Measurements from ENCODE around the gene TOGARAM2. TPM values are rescaled to one million over a fixed set of nuclear protein-coding genes. Genes with fewer than 3 reads are reported as not detected.

The TOGARAM2 gene
- total RNA-seq, 2 experiments from 2014 or later: 1.9 to 2.0 TPM

DNA sequence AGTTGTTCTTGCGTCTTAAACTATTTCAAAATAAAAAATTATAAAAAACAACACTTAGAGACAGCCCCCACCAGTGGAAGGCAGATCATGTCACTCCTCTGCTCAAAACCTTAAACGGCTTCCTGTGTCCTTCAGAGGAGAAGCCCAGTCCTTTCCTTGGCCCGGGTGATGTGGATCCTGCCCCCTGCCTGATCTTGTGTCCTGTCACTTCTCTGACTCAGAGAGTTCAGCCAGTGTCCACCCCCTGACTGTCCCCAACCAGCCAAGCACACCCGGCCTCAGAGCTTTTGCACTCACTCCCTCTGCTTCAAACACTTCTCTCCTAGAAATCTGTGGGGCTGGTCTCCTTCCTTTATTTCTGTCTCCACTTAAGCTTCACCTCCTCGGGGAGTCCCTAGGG lies 35.4 kb downstream of the TOGARAM2 start:
- Mint-ChIP-seq H3K4me3 (no peak overlapping the region), H3K27me3 (no peaks in the 10 kb centered on the region), H3K9me3 (no peaks in the 10 kb centered on the region), H3K36me3 (peaks cover 1% of the 10 kb centered on the region), H3K27ac (peak overlapping the region; percentile 10), H3K4me1 (peaks cover 55% of the 10 kb centered on the region)
- DNase-seq: no peak

DNA sequence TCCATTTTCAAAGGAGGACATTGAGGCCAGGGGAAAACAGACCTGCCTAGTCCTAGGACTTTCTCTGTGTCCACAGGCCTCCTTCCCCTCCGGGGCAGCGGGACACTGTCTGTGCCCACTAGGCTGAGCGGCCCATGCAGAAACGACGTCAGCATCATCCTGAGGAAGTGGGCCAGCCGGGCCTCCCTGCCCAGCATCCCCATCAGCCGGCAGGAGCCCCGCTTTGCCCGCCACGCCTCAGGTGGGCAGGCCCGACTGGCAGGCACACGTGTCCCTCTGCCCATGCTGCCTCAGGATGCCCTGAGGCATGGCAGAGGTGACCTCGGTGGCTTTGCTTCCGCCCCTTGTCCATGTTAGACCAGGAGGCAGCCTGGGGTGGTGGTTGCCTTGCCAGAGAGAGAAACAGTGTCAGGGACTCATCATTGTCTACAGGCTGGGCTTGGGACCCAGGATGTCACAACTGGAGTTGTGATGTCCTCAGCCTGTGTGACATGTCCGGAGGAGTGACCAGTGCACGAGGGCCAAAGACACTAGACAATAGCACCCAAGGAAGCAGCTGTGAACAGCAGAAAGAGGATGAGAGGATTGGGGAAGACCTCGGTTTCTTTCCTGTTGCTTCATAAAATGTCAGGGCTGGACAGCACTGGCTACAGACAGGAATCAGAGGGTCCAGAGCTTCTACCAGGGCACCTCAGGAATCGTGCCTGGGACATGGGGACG lies 36.8 kb downstream of the TOGARAM2 start:
- DNase-seq: no peak

DNA sequence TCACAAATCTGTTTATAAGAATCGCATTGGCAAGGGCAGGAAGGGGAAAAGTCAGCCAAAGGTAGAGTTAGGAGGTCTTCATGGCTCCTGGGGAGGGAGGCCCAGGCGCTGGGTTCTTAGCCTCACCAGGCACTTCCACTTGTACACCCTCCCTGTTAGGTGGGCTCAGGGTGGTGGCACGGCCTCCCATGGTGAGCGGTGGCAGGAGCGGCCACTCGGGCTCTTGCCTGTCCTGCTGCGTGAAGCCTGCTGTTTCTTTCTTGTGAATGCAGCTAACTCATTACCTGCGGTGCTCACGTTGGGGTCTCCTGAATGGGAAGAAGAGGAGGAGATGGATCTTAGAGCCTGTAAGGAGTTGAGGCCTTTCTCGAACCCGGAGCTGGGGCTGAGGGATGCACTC lies 40.8 kb downstream of the TOGARAM2 start:
- Mint-ChIP-seq H3K36me3 (no peaks in the 10 kb centered on the region), H3K27me3 (no peaks in the 10 kb centered on the region), H3K4me1 (peaks cover 4% of the 10 kb centered on the region), H3K27ac (no peak overlapping the region), H3K4me3 (no peak overlapping the region), H3K9me3 (no peaks in the 10 kb centered on the region)
- DNase-seq: no peak

More for the DNA sequence above, 36.8 kb downstream of the TOGARAM2 start:
- Mint-ChIP-seq H3K9me3 (no peaks in the 10 kb centered on the region), H3K27ac (no peak overlapping the region), H3K4me1 (peaks cover 41% of the 10 kb centered on the region), H3K36me3 (peaks cover 1% of the 10 kb centered on the region), H3K27me3 (no peaks in the 10 kb centered on the region), H3K4me3 (no peak overlapping the region)

DNA sequence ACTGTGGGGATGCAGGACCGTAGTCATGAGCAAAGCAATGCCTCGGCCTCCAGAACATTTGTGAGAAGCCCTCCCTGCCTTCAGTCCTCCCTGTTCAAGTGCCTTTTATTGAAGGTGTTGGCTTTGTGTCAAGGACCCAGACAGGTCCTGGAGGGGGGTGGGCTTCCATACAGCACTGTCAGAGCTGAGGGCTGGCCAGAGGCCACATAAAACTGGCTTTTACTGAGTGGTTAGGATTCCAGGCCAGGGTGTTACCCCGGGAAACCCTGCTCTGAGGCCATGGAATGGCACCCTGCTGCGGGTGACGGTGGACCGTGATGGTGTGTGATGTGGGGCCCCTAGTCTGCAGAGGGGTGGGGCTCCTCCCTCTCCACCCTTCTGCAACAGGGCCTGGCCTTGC lies 41.6 kb downstream of the TOGARAM2 start:
- peaks cover 2% of the 10 kb centered on the region for H3K4me1 Mint-ChIP-seq
- H3K36me3 Mint-ChIP-seq: no peaks in the 10 kb centered on the region
- DNase-seq: no peak
- H3K27ac Mint-ChIP-seq: no peak overlapping the region
- no peaks in the 10 kb centered on the region for H3K27me3 Mint-ChIP-seq
- no peak overlapping the region for H3K4me3 Mint-ChIP-seq
- H3K9me3 Mint-ChIP-seq: no peaks in the 10 kb centered on the region

DNA sequence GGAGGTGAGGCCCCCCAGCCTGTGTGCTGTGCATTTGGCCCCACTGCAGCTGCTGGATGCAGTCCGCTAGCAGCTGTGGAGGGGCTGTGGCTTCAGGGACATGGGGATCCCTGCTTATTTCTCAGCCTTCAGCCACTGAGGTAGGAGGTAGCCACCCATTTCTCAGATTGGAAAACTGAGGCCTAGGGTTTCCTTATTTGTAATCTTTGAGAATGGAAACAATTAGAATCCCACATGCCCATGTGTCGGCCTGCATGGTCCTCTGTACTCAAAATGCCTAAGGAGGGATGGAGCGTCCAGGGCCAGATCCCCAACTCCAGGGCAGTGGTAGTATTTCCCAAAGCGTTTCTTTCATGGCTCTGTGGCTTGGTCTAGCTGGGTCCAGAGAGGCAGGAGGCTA lies 42.1 kb downstream of the TOGARAM2 start:
- DNase-seq: no peak
- no peak overlapping the region for H3K27ac Mint-ChIP-seq
- no peaks in the 10 kb centered on the region for H3K36me3 Mint-ChIP-seq

DNA sequence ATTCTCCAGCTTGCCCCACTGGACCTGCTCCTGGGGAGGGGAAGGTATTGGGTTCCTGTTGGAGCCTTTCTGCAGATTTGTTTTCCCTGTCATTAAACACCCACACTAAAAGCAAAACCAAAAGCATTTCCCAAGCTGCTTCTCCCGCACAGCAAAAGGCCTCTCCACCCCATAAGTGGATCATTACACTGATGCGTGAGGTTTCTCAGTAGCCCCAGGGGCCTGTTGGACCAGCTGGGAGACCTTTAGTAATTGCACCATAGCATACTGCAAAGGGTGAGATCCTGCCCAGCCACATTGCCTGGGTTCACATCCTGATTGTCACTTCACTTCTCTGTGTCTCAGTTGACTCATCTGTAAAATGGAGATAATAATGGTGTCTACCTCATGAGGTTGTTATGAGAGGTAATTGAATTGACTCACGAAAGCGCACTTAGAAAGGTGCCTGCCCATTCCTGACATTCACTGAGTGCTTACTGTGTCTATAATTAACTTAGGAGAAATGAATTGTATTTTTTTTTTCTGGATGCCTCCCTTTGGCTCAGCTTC lies 43.9 kb downstream of the TOGARAM2 start:
- Mint-ChIP-seq H3K27ac (no peak overlapping the region), H3K36me3 (no peaks in the 10 kb centered on the region)

More for the DNA sequence above, 42.1 kb downstream of the TOGARAM2 start:
- Mint-ChIP-seq H3K9me3 (no peaks in the 10 kb centered on the region), H3K27me3 (no peaks in the 10 kb centered on the region), H3K4me1 (no peaks in the 10 kb centered on the region), H3K4me3 (no peak overlapping the region)

DNA sequence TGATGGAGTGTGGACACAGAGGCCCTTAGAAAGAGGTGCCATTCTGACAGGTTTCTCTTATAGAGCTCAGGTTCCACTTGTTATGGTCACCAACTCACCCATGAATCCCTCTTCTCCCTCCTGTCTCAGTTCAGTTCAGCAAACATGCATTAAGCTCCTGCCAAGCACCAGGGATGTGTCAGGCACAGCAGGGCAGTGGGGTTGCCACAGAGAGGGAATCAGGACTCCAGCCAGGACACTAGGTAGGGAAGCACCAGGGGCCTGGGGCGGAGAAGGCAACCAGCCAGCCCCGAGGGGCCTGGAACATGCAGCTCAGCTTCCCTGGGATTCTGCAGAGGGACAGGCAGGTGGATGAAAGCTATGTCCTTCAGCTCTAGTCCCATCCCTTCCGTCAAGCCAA lies 44.6 kb downstream of the TOGARAM2 start:
- no peak for DNase-seq
- H3K4me1 Mint-ChIP-seq: no peaks in the 10 kb centered on the region
- H3K27me3 Mint-ChIP-seq: no peaks in the 10 kb centered on the region

More for the DNA sequence above, 43.9 kb downstream of the TOGARAM2 start:
- H3K4me1 Mint-ChIP-seq: no peaks in the 10 kb centered on the region
- H3K4me3 Mint-ChIP-seq: no peak overlapping the region
- DNase-seq: no peak
- H3K9me3 Mint-ChIP-seq: no peaks in the 10 kb centered on the region
- H3K27me3 Mint-ChIP-seq: no peaks in the 10 kb centered on the region

DNA sequence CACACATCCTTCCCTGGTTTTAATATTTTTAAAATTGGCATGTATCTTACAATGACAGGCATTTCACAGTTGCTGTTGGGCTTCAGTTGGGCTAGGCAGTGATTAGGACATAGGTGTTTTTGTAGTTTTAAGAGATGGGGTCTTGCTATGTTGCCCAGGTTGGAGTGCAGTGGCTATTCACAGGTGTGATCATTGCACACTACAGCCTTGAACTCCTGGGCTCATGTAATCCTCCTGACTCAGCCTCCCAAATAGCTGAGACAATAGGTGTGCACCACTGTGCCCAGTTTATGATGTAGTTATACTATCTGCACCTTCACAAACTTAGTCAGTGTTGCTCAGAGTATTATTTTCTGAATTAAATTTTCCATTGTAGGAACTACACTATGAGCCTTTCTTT lies 49.9 kb downstream of the TOGARAM2 start:
- H3K36me3 Mint-ChIP-seq: no peaks in the 10 kb centered on the region
- no peaks in the 10 kb centered on the region for H3K9me3 Mint-ChIP-seq

More for the DNA sequence above, 44.6 kb downstream of the TOGARAM2 start:
- Mint-ChIP-seq H3K36me3 (no peaks in the 10 kb centered on the region), H3K4me3 (no peak overlapping the region), H3K9me3 (no peaks in the 10 kb centered on the region), H3K27ac (no peak overlapping the region)

DNA sequence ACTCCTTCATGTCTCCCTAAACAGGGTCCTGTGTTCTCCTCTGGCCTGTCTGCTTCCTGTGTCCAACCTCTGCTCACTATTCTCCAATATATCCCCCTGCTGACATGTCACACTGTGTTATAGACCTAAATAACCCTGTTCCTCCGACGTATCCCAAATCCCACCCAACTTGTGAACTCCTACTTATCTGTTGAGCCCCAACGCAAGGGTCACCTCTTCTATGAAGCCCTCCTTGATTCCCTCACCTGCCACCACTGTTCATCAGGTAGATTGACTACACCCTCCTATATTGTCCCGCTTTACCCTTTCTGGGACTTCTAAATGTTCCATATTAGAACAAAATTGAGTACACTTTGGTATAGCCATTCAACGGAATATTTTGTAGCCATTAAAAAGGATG lies 51.1 kb downstream of the TOGARAM2 start:
- DNase-seq: no peak
- Mint-ChIP-seq H3K27ac (no peak overlapping the region), H3K36me3 (no peaks in the 10 kb centered on the region), H3K27me3 (no peaks in the 10 kb centered on the region), H3K4me1 (peaks cover 2% of the 10 kb centered on the region), H3K4me3 (no peak overlapping the region), H3K9me3 (no peaks in the 10 kb centered on the region)

More for the DNA sequence above, 49.9 kb downstream of the TOGARAM2 start:
- H3K4me1 Mint-ChIP-seq: peaks cover 2% of the 10 kb centered on the region
- no peak overlapping the region for H3K4me3 Mint-ChIP-seq
- DNase-seq: no peak
- H3K27me3 Mint-ChIP-seq: no peaks in the 10 kb centered on the region
- H3K27ac Mint-ChIP-seq: no peak overlapping the region

DNA sequence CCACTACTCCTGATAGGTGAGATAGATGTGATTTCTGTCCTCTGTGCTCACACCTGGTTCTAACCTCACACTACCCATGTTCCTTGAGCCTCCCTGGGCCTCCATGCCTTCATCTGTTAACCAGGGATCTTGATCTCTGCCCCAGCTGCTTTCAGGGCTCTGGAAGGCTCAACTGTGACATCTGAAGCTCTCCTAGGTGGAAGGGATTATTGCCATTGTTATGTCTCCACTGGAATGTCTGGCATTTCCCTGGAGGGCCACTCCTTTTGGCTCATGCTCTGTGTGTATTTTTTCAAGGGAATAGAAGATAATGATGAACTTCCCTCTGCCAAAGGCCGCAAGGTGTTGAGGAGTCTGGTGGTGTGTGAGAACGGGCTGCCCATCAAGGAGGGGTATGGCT lies 52.1 kb downstream of the TOGARAM2 start:
- Mint-ChIP-seq H3K9me3 (no peaks in the 10 kb centered on the region), H3K27me3 (no peaks in the 10 kb centered on the region), H3K4me3 (no peak overlapping the region), H3K4me1 (peaks cover 2% of the 10 kb centered on the region), H3K36me3 (no peaks in the 10 kb centered on the region), H3K27ac (no peak overlapping the region)
- no peak for DNase-seq

DNA sequence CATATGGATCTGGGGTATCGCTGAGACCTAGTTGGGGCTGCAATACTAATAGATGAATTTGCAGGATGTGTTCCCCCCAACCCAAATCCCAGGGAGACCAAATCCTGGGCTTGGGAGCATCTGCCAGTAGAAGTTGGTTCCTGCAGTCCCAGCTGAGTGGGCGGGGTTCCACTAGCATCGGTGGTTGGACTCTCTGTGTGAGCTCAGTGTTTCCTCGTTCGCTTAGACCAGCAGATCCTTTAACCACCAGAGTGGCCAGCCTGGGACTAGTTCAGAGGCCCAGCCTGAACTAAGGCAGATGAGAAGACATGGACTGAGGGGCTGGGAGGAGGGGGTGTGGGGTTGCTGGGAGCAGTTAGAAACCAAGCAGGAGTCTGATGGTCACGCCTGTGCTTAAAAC lies 52.6 kb downstream of the TOGARAM2 start:
- Mint-ChIP-seq H3K4me3 (no peak overlapping the region), H3K36me3 (no peaks in the 10 kb centered on the region), H3K27me3 (no peaks in the 10 kb centered on the region), H3K27ac (no peak overlapping the region), H3K9me3 (no peaks in the 10 kb centered on the region), H3K4me1 (peaks cover 2% of the 10 kb centered on the region)
- DNase-seq: no peak

DNA sequence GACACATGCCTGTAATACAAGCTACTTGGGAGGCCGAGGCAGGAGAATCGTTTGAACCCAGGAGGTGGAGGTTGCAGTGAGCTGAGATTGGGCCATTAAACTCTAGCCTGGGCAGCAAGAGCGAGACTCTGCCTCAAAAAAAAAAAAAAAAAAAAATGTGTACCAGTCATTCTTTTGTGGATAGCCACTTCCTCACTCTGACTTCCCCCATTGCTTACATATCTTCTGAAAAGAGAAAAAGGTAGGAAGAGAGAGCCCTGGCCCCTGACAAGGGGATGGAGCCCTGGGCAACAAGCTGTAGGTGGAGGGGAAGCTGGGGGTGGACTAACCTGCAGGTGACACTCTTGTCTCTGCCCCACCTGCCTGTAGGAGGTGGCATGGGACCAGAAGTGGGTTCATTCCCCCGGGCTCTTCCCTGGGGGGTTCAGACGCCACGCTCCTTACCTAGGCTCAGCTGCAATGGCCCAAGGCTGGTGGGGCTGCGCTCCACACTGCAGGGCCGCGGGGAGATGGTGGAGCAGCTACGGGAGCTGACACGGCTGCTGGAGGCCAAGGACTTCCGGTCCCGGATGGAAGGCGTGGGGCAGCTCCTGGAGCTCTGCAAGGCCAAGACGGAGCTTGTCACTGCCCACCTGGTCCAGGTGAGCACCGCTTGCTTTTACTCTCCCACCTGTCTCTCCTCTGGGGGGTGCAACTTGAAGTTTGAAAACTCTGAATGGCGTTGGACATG lies 54.1 kb downstream of the TOGARAM2 start:
- Mint-ChIP-seq H3K4me3 (no peak overlapping the region), H3K4me1 (peaks cover 3% of the 10 kb centered on the region), H3K9me3 (no peaks in the 10 kb centered on the region), H3K27me3 (no peaks in the 10 kb centered on the region), H3K36me3 (no peaks in the 10 kb centered on the region), H3K27ac (no peak overlapping the region)
- no peak for DNase-seq

DNA sequence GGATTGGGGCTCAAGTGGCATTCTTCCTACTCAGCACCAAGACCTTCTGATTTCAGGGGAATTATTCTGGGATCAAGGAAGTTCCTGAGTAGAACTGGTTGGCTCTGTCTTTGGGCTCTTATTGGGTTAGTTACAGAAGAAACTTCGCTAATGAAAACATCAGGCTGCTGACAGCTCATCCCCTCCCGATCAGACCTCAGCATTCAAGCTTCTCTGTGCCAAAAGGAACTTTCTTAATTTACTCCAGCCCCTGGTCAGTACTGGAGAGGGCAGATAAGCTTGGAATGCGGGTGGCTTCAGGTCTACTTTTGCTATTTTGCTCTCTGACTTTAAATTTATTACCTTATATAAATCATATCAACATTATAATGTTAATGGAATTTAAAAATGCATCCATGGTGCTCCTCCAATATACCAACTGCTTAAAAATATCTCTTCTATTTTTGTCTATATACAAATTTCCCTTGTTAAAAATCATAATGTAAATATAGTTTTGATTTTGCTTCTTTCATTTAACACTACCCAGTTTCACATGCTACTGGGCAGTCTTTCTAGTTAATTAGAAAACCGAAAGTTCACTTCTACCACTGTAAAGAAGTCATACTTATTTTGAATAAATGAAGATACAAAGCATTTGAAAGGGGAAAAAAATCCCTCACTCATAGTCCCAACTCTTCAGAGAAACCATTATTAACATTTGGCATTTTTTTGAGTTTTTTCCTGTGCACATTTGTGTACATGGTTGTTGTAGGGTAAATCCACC lies 58.8 kb downstream of the TOGARAM2 start:
- H3K9me3 Mint-ChIP-seq: no peaks in the 10 kb centered on the region
- no peak overlapping the region for H3K4me3 Mint-ChIP-seq
- no peaks in the 10 kb centered on the region for H3K27me3 Mint-ChIP-seq
- no peaks in the 10 kb centered on the region for H3K36me3 Mint-ChIP-seq
- no peak overlapping the region for H3K27ac Mint-ChIP-seq
- peaks cover 3% of the 10 kb centered on the region for H3K4me1 Mint-ChIP-seq
- no peak for DNase-seq

DNA sequence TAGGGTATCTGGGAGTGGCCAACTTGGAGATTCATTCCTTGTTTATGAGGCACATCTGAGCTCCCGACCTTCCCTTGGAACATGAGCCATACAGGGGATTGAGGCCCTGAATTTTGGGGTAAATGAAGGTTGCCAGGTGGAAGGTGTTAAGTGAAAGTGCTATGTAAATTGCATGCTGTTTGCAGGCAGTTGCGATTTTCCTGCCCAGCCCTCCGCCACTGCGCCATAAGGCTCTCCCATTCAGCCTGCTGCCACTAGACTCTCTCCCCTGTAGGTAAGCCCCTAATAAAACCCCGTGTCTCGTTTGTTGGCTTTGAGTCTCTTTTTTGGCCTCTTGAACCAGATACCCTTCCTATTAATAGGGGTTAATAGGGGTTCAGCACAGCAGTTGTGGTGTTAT lies 59.5 kb downstream of the TOGARAM2 start:
- DNase-seq: no peak
- Mint-ChIP-seq H3K4me1 (peaks cover 3% of the 10 kb centered on the region), H3K9me3 (no peaks in the 10 kb centered on the region), H3K27ac (no peak overlapping the region), H3K4me3 (no peak overlapping the region), H3K27me3 (no peaks in the 10 kb centered on the region), H3K36me3 (no peaks in the 10 kb centered on the region)

DNA sequence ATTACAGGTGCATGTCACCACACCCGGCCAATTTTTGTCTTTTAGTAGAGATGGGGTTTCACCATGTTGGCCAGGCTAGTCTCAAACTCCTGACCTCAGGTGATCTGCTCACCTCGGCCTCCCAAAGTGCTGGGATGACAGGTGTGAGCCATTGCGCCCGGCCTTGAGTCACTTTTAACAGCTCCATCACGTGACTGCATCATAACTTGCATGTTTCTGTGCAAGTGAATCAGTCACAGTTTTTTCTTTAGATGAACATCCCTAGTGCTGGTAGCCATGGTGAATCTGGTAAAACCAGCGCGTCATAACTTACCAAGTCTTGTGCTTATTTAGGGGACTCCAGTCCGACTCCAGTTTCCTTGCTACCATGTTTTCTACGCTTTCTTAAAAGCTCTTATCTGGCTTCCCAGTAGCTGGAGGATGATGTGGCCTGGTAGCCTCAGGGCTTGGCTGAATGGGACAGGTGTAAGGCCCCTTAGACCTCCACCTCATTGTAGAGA lies 60.1 kb downstream of the TOGARAM2 start:
- DNase-seq: no peak
- Mint-ChIP-seq H3K9me3 (no peaks in the 10 kb centered on the region), H3K27ac (no peak overlapping the region), H3K27me3 (no peaks in the 10 kb centered on the region), H3K4me1 (peaks cover 3% of the 10 kb centered on the region), H3K4me3 (no peak overlapping the region), H3K36me3 (no peaks in the 10 kb centered on the region)
